Nephron (organoid): ENCODE results near the gene DPP10.

Experiments used
- H3K27ac Mint-ChIP-seq, 3 experiments: 2 replicates each; pipeline ENCODE4 v1.8.0; 2020; ENCODE audit warnings: mixed read lengths in 3 of 3, mild to moderate bottlenecking in 2 of 3, moderate library complexity in 1 of 3
- H3K27me3 Mint-ChIP-seq: 2 replicates; pipeline ENCODE4 v1.8.0; 2021; ENCODE audit warnings: low read depth, mild to moderate bottlenecking, moderate library complexity, mixed read lengths
- H3K36me3 Mint-ChIP-seq: 2 replicates; pipeline ENCODE4 v1.8.0; 2020; ENCODE audit warnings: low read depth, mixed read lengths
- H3K4me1 Mint-ChIP-seq: 2 replicates; pipeline ENCODE4 v1.8.0; 2020; ENCODE audit warnings: mixed read lengths
- H3K4me3 Mint-ChIP-seq, 3 experiments: 2 replicates each; pipeline ENCODE4 v1.8.0; 2020; ENCODE audit warnings: mild to moderate bottlenecking in 3 of 3, mixed read lengths in 3 of 3, moderate library complexity in 2 of 3
- H3K9me3 Mint-ChIP-seq: 2 replicates; pipeline ENCODE4 v1.8.0; 2020; ENCODE audit warnings: mixed read lengths
- TF ChIP-seq, protein P1 (sequence below), 3 experiments: fragments of 200-600 bp; sonication (generic); IDR thresholded peaks; one replicate each; pipeline ENCODE4 v1.5.0; 2021; ENCODE audit warnings: antibody characterized with exemption in 3 of 3; ENCODE audit not compliant: unreplicated experiment in 3 of 3

Gene DPP10

DNA sequence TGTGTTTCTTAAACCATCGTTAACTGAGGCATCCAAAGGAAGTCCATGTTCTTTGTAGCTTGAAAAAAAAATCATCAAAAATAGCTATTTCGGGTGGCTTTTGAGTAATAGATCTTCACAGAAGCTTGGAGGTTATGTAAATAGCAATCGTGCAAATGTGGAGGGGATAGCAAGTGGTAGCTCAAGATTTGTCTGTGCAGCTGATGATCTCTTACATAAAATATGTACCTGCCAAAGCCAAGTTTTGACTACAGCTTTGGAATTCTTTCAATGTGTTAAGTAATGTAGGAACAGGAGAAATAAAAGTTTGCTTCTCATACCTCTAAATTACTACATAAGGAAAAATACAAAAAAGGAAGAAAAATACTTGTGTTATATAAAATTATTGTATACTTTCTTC lies 1432.0 kb downstream of the DPP10 start:
- no peak overlapping the region for H3K27ac Mint-ChIP-seq
- H3K27me3 Mint-ChIP-seq, result no peaks in the 10 kb centered on the region
- no peaks in the 10 kb centered on the region for H3K9me3 Mint-ChIP-seq
- TF ChIP-seq, protein P1, sequence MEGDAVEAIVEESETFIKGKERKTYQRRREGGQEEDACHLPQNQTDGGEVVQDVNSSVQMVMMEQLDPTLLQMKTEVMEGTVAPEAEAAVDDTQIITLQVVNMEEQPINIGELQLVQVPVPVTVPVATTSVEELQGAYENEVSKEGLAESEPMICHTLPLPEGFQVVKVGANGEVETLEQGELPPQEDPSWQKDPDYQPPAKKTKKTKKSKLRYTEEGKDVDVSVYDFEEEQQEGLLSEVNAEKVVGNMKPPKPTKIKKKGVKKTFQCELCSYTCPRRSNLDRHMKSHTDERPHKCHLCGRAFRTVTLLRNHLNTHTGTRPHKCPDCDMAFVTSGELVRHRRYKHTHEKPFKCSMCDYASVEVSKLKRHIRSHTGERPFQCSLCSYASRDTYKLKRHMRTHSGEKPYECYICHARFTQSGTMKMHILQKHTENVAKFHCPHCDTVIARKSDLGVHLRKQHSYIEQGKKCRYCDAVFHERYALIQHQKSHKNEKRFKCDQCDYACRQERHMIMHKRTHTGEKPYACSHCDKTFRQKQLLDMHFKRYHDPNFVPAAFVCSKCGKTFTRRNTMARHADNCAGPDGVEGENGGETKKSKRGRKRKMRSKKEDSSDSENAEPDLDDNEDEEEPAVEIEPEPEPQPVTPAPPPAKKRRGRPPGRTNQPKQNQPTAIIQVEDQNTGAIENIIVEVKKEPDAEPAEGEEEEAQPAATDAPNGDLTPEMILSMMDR (IDR thresholded peaks at IDR 0.05; ENCODE audit: unreplicated experiment in 3 of 3), result no peak
- H3K36me3 Mint-ChIP-seq, result no peaks in the 10 kb centered on the region
- H3K4me1 Mint-ChIP-seq, result no peaks in the 10 kb centered on the region
- H3K4me3 Mint-ChIP-seq, result no peak overlapping the region

DNA sequence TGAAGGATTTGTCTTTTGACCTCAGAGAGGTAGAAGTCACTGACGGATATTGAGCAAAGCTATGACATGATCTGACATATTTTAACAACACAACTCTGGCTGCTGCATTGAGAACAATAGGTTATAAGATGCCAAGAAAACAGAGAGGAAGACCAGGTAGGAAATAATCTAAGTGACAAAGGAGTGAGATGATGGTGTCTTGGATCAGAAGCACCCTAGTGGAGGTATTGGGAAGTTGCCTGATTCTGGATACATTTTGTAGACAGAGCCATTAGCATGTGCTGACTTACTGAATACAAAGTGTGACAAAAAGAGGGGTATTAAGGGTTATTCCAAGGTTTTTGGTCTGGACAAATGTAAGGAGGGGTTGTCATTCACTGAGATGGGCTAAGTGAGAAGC lies 1438.1 kb downstream of the DPP10 start:
- Mint-ChIP-seq H3K36me3 (no peaks in the 10 kb centered on the region), H3K27ac (no peak overlapping the region), H3K9me3 (no peaks in the 10 kb centered on the region), H3K27me3 (no peaks in the 10 kb centered on the region), H3K4me1 (no peaks in the 10 kb centered on the region), H3K4me3 (no peak overlapping the region)
- TF ChIP-seq, protein P1 (IDR thresholded peaks at IDR 0.05; ENCODE audit: unreplicated experiment in 3 of 3), result peak in 1 of 3 experiments; percentile 12

DNA sequence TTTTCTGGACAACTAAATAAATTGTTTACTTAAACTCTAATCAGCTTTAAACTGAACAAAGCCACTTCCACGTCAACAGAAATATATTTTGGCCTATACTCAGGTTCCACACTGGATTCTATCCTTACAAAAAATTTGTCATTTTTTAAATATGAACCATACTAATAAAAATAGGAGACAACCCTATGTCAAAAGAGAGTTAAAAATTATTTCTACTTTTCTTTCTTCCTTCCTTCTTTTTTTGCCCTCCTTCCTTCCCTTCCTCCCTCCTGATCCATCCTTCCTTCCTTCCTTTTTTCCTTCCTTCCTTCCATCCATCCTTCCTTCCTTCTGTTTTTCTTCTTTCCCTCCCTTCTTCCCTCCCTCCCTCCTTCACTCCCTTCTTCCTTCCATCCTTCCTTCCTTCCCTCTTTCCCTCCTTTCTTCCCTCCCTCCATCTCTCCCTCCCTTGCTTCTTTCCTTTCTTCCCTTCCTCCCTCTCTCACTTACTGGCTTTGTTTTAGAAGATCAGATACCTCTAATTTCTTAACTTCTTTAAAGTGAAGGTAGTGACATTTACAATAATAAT lies 1444.9 kb downstream of the DPP10 start:
- Mint-ChIP-seq H3K4me1 (no peaks in the 10 kb centered on the region), H3K27ac (no peak overlapping the region), H3K27me3 (no peaks in the 10 kb centered on the region), H3K9me3 (peaks cover 24% of the 10 kb centered on the region), H3K36me3 (peaks cover 6% of the 10 kb centered on the region), H3K4me3 (no peak overlapping the region)
- TF ChIP-seq, protein P1 (IDR thresholded peaks at IDR 0.05; ENCODE audit: unreplicated experiment in 3 of 3), result no peak
